OCI-LY7 (cell line): ENCODE results near the gene SAMD5. TPM values are rescaled to one million over a fixed set of nuclear protein-coding genes. Genes with fewer than 3 reads are reported as not detected.

ENCODE experiments used
- BruUV-seq: library from RNA; stranded (reverse); fragments of 400-500 nt; replicated peaks from 2 replicates; lab custom pipeline; 2021; lab: Mats Ljungman, UMichigan
- CTCF ChIA-PET: fragments of 300-600 bp; sonication (Branson Sonifier 250); formaldehyde crosslinking; loops from one replicate; lab custom pipeline; 2022; ENCODE audit warnings: antibody characterized with exemption; ENCODE audit not compliant: unreplicated experiment; lab: Charles Lee
- POLR2A ChIA-PET: fragments of 300-600 bp; sonication (Branson Sonifier 250); formaldehyde crosslinking; loops from one replicate; lab custom pipeline; 2022; ENCODE audit warnings: antibody characterized with exemption; lab: Charles Lee
- DNase-seq: peaks from one replicate; pipeline ENCODE4 v3.0.0-alpha.2; 2015; ENCODE audit warnings: low spot score
- H2AFZ ChIP-seq: fragments of 200-600 bp; sonication (generic), shearing (Covaris generic); 2 replicates; pipeline ENCODE4 v1.6.1; 2014; ENCODE audit warnings: mild to moderate bottlenecking, antibody characterized with exemption, low read length, moderate library complexity
- H3K27ac ChIP-seq: fragments of 200-600 bp; sonication (generic); 2 replicates; pipeline ENCODE4 v1.5.1; 2014; ENCODE audit warnings: mixed run types, low read depth, mild to moderate bottlenecking, moderate library complexity, low read length, inconsistent platforms; ENCODE audit not compliant: poor library complexity, severe bottlenecking
- H3K36me3 ChIP-seq: fragments of 200-600 bp; sonication (generic); 2 replicates; pipeline ENCODE4 v1.6.1; 2014; ENCODE audit warnings: mild to moderate bottlenecking, antibody characterized with exemption, low read length, moderate library complexity, mixed read lengths; ENCODE audit not compliant: insufficient read depth
- H3K4me1 ChIP-seq: fragments of 200-600 bp; sonication (generic); 2 replicates; pipeline ENCODE4 v1.5.1; 2014; ENCODE audit warnings: mild to moderate bottlenecking, low read length; ENCODE audit not compliant: insufficient read depth, poor library complexity, severe bottlenecking
- H3K4me2 ChIP-seq: fragments of 200-600 bp; sonication (generic); 2 replicates; pipeline ENCODE4 v1.6.1; 2014; ENCODE audit warnings: mild to moderate bottlenecking, low read length
- H3K4me3 ChIP-seq: fragments of 200-600 bp; sonication (generic); 2 replicates; pipeline ENCODE4 v1.5.1; 2014; ENCODE audit warnings: mild to moderate bottlenecking, low read depth, low read length; ENCODE audit not compliant: poor library complexity, severe bottlenecking
- H3K79me2 ChIP-seq: fragments of 200-600 bp; sonication (generic); 2 replicates; pipeline ENCODE4 v1.6.1; 2016; ENCODE audit warnings: low read depth, mild to moderate bottlenecking, low read length, moderate library complexity, mixed read lengths; ENCODE audit not compliant: insufficient read depth
- H3K9me2 ChIP-seq: fragments of 200-600 bp; sonication (generic); 2 replicates; pipeline ENCODE4 v1.6.1; 2016; ENCODE audit warnings: mild to moderate bottlenecking, low read length, mixed read lengths; ENCODE audit not compliant: insufficient read depth
- H3K9me3 ChIP-seq: fragments of 200-600 bp; sonication (generic); 2 replicates; pipeline ENCODE4 v1.6.1; 2014; ENCODE audit warnings: mild to moderate bottlenecking, mixed run types, low read length, mixed read lengths
- H4K20me1 ChIP-seq: fragments of 200-600 bp; sonication (generic); 2 replicates; pipeline ENCODE4 v1.6.1; 2014; ENCODE audit warnings: mild to moderate bottlenecking, antibody characterized with exemption, low read length, moderate library complexity, mixed read lengths; ENCODE audit not compliant: insufficient read depth
- CTCF ChIP-seq: fragments of 200-600 bp; sonication (generic); conservative IDR thresholded peaks from 2 replicates; pipeline ENCODE4 v1.5.1; 2014; ENCODE audit warnings: mild to moderate bottlenecking, antibody characterized with exemption, low read length, moderate library complexity, mixed read lengths
- EZH2phosphoT487 ChIP-seq: fragments of 200-600 bp; sonication (generic); IDR thresholded peaks from 2 replicates; pipeline ENCODE4 v1.6.1; 2018; ENCODE audit warnings: low read depth, borderline replicate concordance, mild to moderate bottlenecking, mixed run types, antibody characterized with exemption, low read length, moderate library complexity, mixed read lengths
- intact Hi-C: fragments of 100-400 bp; cut with micrococcal nuclease; formaldehyde crosslinking; loops from one replicate; pipeline ENCODE4 v1.10.0; 2022; ENCODE audit not compliant: unreplicated experiment
- total RNA-seq, 2 experiments: library from RNA; depleted of rRNA in 1 of 2; stranded (reverse); fragments of >200 nt in 1 of 2; shearing (Covaris generic) in 1 of 2; gene quantifications; 2 replicates each; pipeline ENCODE4 v1.2.3, GENCODE V29; 2014 to 2022

The SAMD5 gene
- total RNA-seq, 2 experiments from 2014 or later = not detected

GRCh38 chr6:147508866-147509608, 547 bp downstream of the SAMD5 start:
- Histone ChIP-seq H3K9me3 (no peaks in the 10 kb centered on the region), H3K4me1 (no peaks in the 10 kb centered on the region), H3K4me3 (no peak overlapping the region), H3K9me2 (no peaks in the 10 kb centered on the region), H3K36me3 (no peaks in the 10 kb centered on the region), H3K27ac (no peak overlapping the region), H2AFZ (no peak overlapping the region), H4K20me1 (no peaks in the 10 kb centered on the region), H3K4me2 (no peak overlapping the region), H3K79me2 (no peaks in the 10 kb centered on the region)
- POLR2A ChIA-PET = no interaction called here
- DNase-seq = no peak
- TF ChIP-seq EZH2phosphoT487 (no peak), CTCF (no peak)
- intact Hi-C loops = no loop called here
- CTCF ChIA-PET = no interaction called here
- BruUV-seq = no TSS peak

GRCh38 chr6:147509891-147510290, 1.4 kb downstream of the SAMD5 start:
- ChIA-PET POLR2A (no interaction called here), CTCF (no interaction called here)
- Histone ChIP-seq H4K20me1 (no peaks in the 10 kb centered on the region), H3K9me2 (no peaks in the 10 kb centered on the region), H3K27ac (no peak overlapping the region), H3K4me3 (no peak overlapping the region), H3K4me1 (no peaks in the 10 kb centered on the region), H3K36me3 (no peaks in the 10 kb centered on the region), H3K79me2 (no peaks in the 10 kb centered on the region), H2AFZ (no peak overlapping the region), H3K9me3 (no peaks in the 10 kb centered on the region), H3K4me2 (no peak overlapping the region)
- intact Hi-C loops = no loop called here
- no peak for DNase-seq
- BruUV-seq = no TSS peak
- TF ChIP-seq EZH2phosphoT487 (no peak), CTCF (no peak)

GRCh38 chr6:147510929-147511590, 2.6 kb downstream of the SAMD5 start:
- no TSS peak for BruUV-seq
- Histone ChIP-seq H4K20me1 (no peaks in the 10 kb centered on the region), H3K9me3 (no peaks in the 10 kb centered on the region), H2AFZ (no peak overlapping the region), H3K4me2 (no peak overlapping the region), H3K27ac (no peak overlapping the region), H3K4me1 (no peaks in the 10 kb centered on the region), H3K79me2 (no peaks in the 10 kb centered on the region), H3K4me3 (no peak overlapping the region), H3K36me3 (no peaks in the 10 kb centered on the region), H3K9me2 (no peaks in the 10 kb centered on the region)
- CTCF ChIA-PET = no interaction called here
- no peak for DNase-seq
- POLR2A ChIA-PET = no interaction called here
- intact Hi-C loops = no loop called here
- TF ChIP-seq CTCF (no peak), EZH2phosphoT487 (no peak)
